AG09309 (cell line): ENCODE data around the gene MEGF9.
A peak's percentile ranks its signal among the peaks of the same experiment; 100 is the strongest.
"Not testable (repeated sequence)": the region's sequence is repeated elsewhere in the genome, so short reads cannot be mapped to it uniquely, and the experiment has no call there.

Experiments
- DNase-seq: peaks from one replicate; pipeline ENCODE4 v3.0.0-alpha.2; 2010; ENCODE audit warnings: low read depth
- H3K4me3 ChIP-seq: 2 replicates; pipeline ENCODE4 v1.5.1; 2011; ENCODE audit warnings: mild to moderate bottlenecking, low read depth, low read length, moderate library complexity; ENCODE audit not compliant: control insufficient read depth
- CTCF ChIP-seq: IDR thresholded peaks from 2 replicates; pipeline ENCODE4 v1.5.1; 2011; ENCODE audit warnings: mild to moderate bottlenecking, low read depth, low read length, inconsistent platforms; ENCODE audit not compliant: insufficient read depth, control insufficient read depth; ENCODE audit errors: missing control alignments

MEGF9 gene

GRCh38 chr9:120635011-120635410, 79.3 kb downstream of the MEGF9 start:
- no peak for DNase-seq
- no peak for TF ChIP-seq CTCF
- H3K4me3 ChIP-seq: no peak overlapping the region

GRCh38 chr9:120630333-120630732, 83.9 kb downstream of the MEGF9 start:
- no peak for TF ChIP-seq CTCF
- DNase-seq: no peak
- no peak overlapping the region for H3K4me3 ChIP-seq

GRCh38 chr9:120628925-120629497, 85.3 kb downstream of the MEGF9 start:
- DNase-seq: peak; percentile 7
- H3K4me3 ChIP-seq: not testable (repeated sequence)

GRCh38 chr9:120628207-120628924, 85.9 kb downstream of the MEGF9 start:
- TF ChIP-seq CTCF: no peak
- H3K4me3 ChIP-seq: no peak overlapping the region
- no peak for DNase-seq

- H3K4me3 ChIP-seq: no peak overlapping the region
These were observed 87.2 kb downstream of the MEGF9 start for GRCh38 chr9:120627073-120627472.

GRCh38 chr9:120626512-120626911, 87.8 kb downstream of the MEGF9 start:
- TF ChIP-seq CTCF: no peak
- no peak overlapping the region for H3K4me3 ChIP-seq
- DNase-seq: no peak

More at GRCh38 chr9:120627073-120627472, 87.2 kb downstream of the MEGF9 start:
- no peak for TF ChIP-seq CTCF
- no peak for DNase-seq

- no peak for TF ChIP-seq CTCF
These were observed 89.0 kb downstream of the MEGF9 start for GRCh38 chr9:120625222-120625621.

More at GRCh38 chr9:120625222-120625621, 89.0 kb downstream of the MEGF9 start:
- no peak overlapping the region for H3K4me3 ChIP-seq
- no peak for DNase-seq
